Activated CD4-positive, CD25-positive, alpha-beta regulatory T cell treated with anti-CD3 and anti-CD28 coated beads, Interleukin-2, amount 50 U/mL, for 16 hours (primary cell): Measurements from ENCODE around the gene TLCD2.
A peak's percentile ranks its signal among the peaks of the same experiment; 100 is the strongest.
"Not testable (repeated sequence)": the region's sequence is repeated elsewhere in the genome, so short reads cannot be mapped to it uniquely, and the experiment has no call there.

ENCODE experiments used
- DNase-seq: peaks from one replicate; pipeline ENCODE4 v3.0.0-alpha.2; 2020; ENCODE audit warnings: low read depth, low spot score

TLCD2 gene

GRCh38 chr17:1686086-1686485 lies 24.1 kb downstream of the TLCD2 start:
- no peak for DNase-seq

- peak; percentile 96 for DNase-seq
Measured at GRCh38 chr17:1684378-1685189, 25.6 kb downstream of the TLCD2 start, which contains the start of gene PRPF8. Gene PRPF8, minus strand, starts transcription at chr17:1684867. Its CDS starts 296 bp downstream, at chr17:1684571.

GRCh38 chr17:1683459-1683858 lies 26.7 kb downstream of the TLCD2 start:
- no peak for DNase-seq

- DNase-seq: no peak
Measured at GRCh38 chr17:1676401-1676800, 33.8 kb downstream of the TLCD2 start.

GRCh38 chr17:1673041-1673785 lies 37.0 kb downstream of the TLCD2 start:
- no peak for DNase-seq

- DNase-seq: not testable (repeated sequence)
Measured at GRCh38 chr17:1663934-1664333, 46.2 kb downstream of the TLCD2 start.

GRCh38 chr17:1661045-1661444 lies 49.1 kb downstream of the TLCD2 start:
- DNase-seq: no peak

- DNase-seq: no peak
Measured at GRCh38 chr17:1658100-1658499, 52.1 kb downstream of the TLCD2 start.

GRCh38 chr17:1653735-1654134 lies 56.4 kb downstream of the TLCD2 start:
- no peak for DNase-seq

GRCh38 chr17:1652794-1653193 lies 57.4 kb downstream of the TLCD2 start:
- not testable (repeated sequence) for DNase-seq
